Measurements from ENCODE around the gene CA4. TPM values are rescaled to one million over a fixed set of nuclear protein-coding genes. Genes with fewer than 3 reads are reported as not detected.
"Not testable (repeated sequence)": the region's sequence is repeated elsewhere in the genome, so short reads cannot be mapped to it uniquely, and the experiment has no call there.

Gene CA4
- total and polyA plus RNA-seq, 10 of the 15 experiments (the other 5 are each of a cell fraction or from before 2014, with no cell fraction given): 0.13 to 0.31 TPM; not detected in 8

DNA sequence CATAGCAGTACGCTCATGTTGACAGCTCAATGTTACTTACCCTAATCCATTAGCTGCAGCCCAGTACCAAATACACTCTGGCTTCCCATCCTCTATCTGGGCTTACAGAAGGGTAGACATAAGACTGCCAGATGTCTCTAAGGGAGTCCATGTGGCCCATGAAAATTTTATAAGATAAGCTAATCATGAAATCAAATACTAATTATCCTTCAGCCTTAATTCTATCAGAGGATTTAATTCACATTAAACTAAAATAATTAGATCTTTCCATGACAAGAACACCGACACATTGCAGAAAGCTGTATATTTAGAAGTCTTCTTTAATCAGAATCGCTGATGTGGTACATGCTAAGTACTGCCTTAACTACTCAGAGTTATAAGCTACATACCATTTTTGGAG lies 43.3 kb downstream of the CA4 start:
- H4K20me1 ChIP-seq (ENCODE audit: control insufficient read depth, insufficient read depth); H3K27me3 ChIP-seq (replicated peaks in 1 of 2; ENCODE audit: control insufficient read depth in 2 of 2, insufficient read depth in 2 of 2, low read length in 1 of 2); H3K36me3 ChIP-seq (ENCODE audit: control insufficient read depth in 2 of 2, insufficient read depth in 2 of 2, low read length in 1 of 2); SMC1A ChIA-PET (ENCODE audit: uncharacterized antibody, unreplicated experiment); H3K27ac ChIP-seq (ENCODE audit: control insufficient read depth, insufficient read depth); H3K4me3 ChIP-seq; H3K4me1 ChIP-seq (ENCODE audit: control insufficient read depth, insufficient read depth, low read length); H3K79me2 ChIP-seq (ENCODE audit: control insufficient read depth, insufficient read depth, low read length); ATAC-seq; in situ Hi-C loops (cut with MboI); CTCF ChIA-PET; POLR2A ChIA-PET; FAIRE-seq; H3K9ac ChIP-seq (ENCODE audit: control insufficient read depth, insufficient read depth, low read length); DNase-seq (ENCODE audit: low read depth, low spot score); BruUV-seq (replicated peaks); H3K9me3 ChIP-seq (replicated peaks; ENCODE audit: control insufficient read depth, insufficient read depth, low read length); H3K4me2 ChIP-seq (ENCODE audit: control insufficient read depth, insufficient read depth); H2AFZ ChIP-seq (ENCODE audit: control insufficient read depth, low read depth, low read length); intact Hi-C loops (cut with micrococcal nuclease; ENCODE audit: unreplicated experiment): not testable (repeated sequence)
- RAD21 ChIA-PET (ENCODE audit: unreplicated experiment): interaction anchor here (1.4 kb wide), 1 partner anchor 50 kb away, joined by 3 read pairs; no protein-coding TSS in a partner anchor
- WGBS (ENCODE audit: insufficient coverage, insufficient replicate concordance, low lambda C conversion rate, missing lambda C conversion rate): 67% methylated on average over 3 of the region's 3 CpGs

DNA sequence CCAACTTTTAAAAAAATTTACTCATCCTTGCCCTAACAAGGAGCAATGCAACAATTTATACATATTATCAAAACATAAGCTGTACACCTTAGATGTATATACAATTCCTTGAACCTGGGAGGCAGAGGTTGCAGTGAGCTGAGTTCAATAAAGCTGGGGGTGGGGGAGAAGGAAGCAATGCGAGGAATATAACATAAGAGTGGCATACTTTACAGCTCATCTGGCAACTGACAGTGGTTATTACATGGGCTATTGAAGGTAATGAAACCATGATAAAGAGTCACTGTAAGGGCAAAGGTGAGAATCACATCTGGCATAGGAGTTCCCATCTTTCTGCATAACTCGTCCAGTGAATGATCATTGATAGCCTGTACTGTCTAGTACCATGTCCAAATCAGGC lies 43.7 kb downstream of the CA4 start:
- TF ChIP-seq, protein P1, sequence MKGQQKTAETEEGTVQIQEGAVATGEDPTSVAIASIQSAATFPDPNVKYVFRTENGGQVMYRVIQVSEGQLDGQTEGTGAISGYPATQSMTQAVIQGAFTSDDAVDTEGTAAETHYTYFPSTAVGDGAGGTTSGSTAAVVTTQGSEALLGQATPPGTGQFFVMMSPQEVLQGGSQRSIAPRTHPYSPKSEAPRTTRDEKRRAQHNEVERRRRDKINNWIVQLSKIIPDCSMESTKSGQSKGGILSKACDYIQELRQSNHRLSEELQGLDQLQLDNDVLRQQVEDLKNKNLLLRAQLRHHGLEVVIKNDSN (IDR thresholded peaks at IDR 0.05; ENCODE audit: borderline replicate concordance, extremely low read length, insufficient read depth, low read depth, low read length): no peak
- TF ChIP-seq, protein P2, sequence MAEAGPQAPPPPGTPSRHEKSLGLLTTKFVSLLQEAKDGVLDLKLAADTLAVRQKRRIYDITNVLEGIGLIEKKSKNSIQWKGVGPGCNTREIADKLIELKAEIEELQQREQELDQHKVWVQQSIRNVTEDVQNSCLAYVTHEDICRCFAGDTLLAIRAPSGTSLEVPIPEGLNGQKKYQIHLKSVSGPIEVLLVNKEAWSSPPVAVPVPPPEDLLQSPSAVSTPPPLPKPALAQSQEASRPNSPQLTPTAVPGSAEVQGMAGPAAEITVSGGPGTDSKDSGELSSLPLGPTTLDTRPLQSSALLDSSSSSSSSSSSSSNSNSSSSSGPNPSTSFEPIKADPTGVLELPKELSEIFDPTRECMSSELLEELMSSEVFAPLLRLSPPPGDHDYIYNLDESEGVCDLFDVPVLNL (IDR thresholded peaks at IDR 0.05; ENCODE audit: low read depth, low read length): no peak
- TF ChIP-seq CBX5 (IDR thresholded peaks at IDR 0.05; ENCODE audit: low read depth) (no peak), RELB (IDR thresholded peaks at IDR 0.05; ENCODE audit: low read depth) (no peak), JUND (IDR thresholded peaks at IDR 0.05; ENCODE audit: low read depth, low read length) (no peak), NFXL1 (IDR thresholded peaks at IDR 0.05; ENCODE audit: borderline replicate concordance) (no peak), BCLAF1 (IDR thresholded peaks at IDR 0.05) (no peak), SMAD1 (IDR thresholded peaks at IDR 0.05; ENCODE audit: low read depth, partially characterized antibody) (no peak), TCF7 (IDR thresholded peaks at IDR 0.05; ENCODE audit: borderline replicate concordance) (no peak)
- Histone ChIP-seq H3K9ac (ENCODE audit: control insufficient read depth, insufficient read depth, low read length) (no peak overlapping the region), H2AFZ (ENCODE audit: control insufficient read depth, low read depth, low read length) (no peak overlapping the region), H4K20me1 (ENCODE audit: control insufficient read depth, insufficient read depth) (no peaks in the 10 kb centered on the region), H3K9me3 (replicated peaks; ENCODE audit: control insufficient read depth, insufficient read depth, low read length) (no peaks in the 10 kb centered on the region), H3K4me1 (ENCODE audit: control insufficient read depth, insufficient read depth, low read length) (no peaks in the 10 kb centered on the region), H3K36me3 (ENCODE audit: control insufficient read depth in 2 of 2, insufficient read depth in 2 of 2, low read length in 1 of 2) (peaks cover 0 to 4% of the 10 kb centered on the region in 2 experiments; a peak in 2 of 4 replicates), H3K27ac (ENCODE audit: control insufficient read depth, insufficient read depth) (no peak overlapping the region), H3K79me2 (ENCODE audit: control insufficient read depth, insufficient read depth, low read length) (no peaks in the 10 kb centered on the region), H3K27me3 (replicated peaks in 1 of 2; ENCODE audit: control insufficient read depth in 2 of 2, insufficient read depth in 2 of 2, low read length in 1 of 2) (no peaks in the 10 kb centered on the region), H3K4me3 (no peak overlapping the region), H3K4me2 (ENCODE audit: control insufficient read depth, insufficient read depth) (no peak overlapping the region)
- DNase-seq (ENCODE audit: low read depth, low spot score): no peak
- SMC1A ChIA-PET (ENCODE audit: uncharacterized antibody, unreplicated experiment): no interaction called here
- WGBS (ENCODE audit: insufficient coverage, insufficient replicate concordance, low lambda C conversion rate, missing lambda C conversion rate): 79% methylated on average over 2 of the region's 2 CpGs
- no peak for FAIRE-seq
- intact Hi-C loops (cut with micrococcal nuclease; ENCODE audit: unreplicated experiment) (no loop called here), in situ Hi-C loops (cut with MboI) (no loop called here)
- ATAC-seq: no peak
- no TSS peak for BruUV-seq (replicated peaks)
- RAD21 ChIA-PET (ENCODE audit: unreplicated experiment): no interaction called here
- CTCF ChIA-PET: no interaction called here
- POLR2A ChIA-PET: no interaction called here
